Activated B cell treated with CpG ODN at 0.5 μM for 24 hours (primary cell): ENCODE data around the gene MOCS3. TPM values are rescaled to one million over a fixed set of nuclear protein-coding genes. Genes with fewer than 3 reads are reported as not detected.

Source experiments
- ATAC-seq: fragments of 200-7000 bp; cut with Tn5 transposase; one replicate; pipeline ENCODE4 v1.10.0; 2021; ENCODE audit warnings: low read depth, mild to moderate bottlenecking, moderate library complexity
- CTCF ChIA-PET: fragments of 350-600 bp; sonication (Branson Sonifier 250); formaldehyde crosslinking; loops from one replicate; lab custom pipeline; 2021; ENCODE audit warnings: antibody characterized with exemption; lab: Charles Lee
- POLR2A ChIA-PET: fragments of 350-600 bp; sonication (Branson Sonifier 250); formaldehyde crosslinking; loops from one replicate; lab custom pipeline; 2021; ENCODE audit warnings: antibody characterized with exemption; lab: Charles Lee
- DNase-seq: peaks from one replicate; pipeline ENCODE4 v3.0.0; 2022
- H3K27ac Mint-ChIP-seq: one replicate; pipeline ENCODE4 v1.8.0; 2020; ENCODE audit warnings: mixed read lengths
- H3K27me3 Mint-ChIP-seq: one replicate; pipeline ENCODE4 v1.8.0; 2021; ENCODE audit warnings: mixed read lengths
- H3K36me3 Mint-ChIP-seq: one replicate; pipeline ENCODE4 v1.8.0; 2021; ENCODE audit warnings: low read depth, mixed read lengths
- H3K4me1 Mint-ChIP-seq: one replicate; pipeline ENCODE4 v1.8.0; 2021; ENCODE audit warnings: mixed read lengths
- H3K4me3 Mint-ChIP-seq: one replicate; pipeline ENCODE4 v1.8.0; 2020; ENCODE audit warnings: mild to moderate bottlenecking, mixed read lengths
- H3K9me3 Mint-ChIP-seq: one replicate; pipeline ENCODE4 v1.8.0; 2020; ENCODE audit warnings: mixed read lengths
- CTCF ChIP-seq: fragments of 200-600 bp; IDR thresholded peaks from one replicate; pipeline ENCODE4 v1.8.0; 2022; ENCODE audit warnings: antibody characterized with exemption, mild to moderate bottlenecking
- intact Hi-C: fragments of 100-400 bp; cut with micrococcal nuclease; formaldehyde crosslinking; loops from one replicate; pipeline ENCODE4 v1.15.1; 2024
- total RNA-seq: library from RNA; stranded (reverse); gene quantifications from 2 replicates; pipeline ENCODE4 v1.2.3, GENCODE V29; 2022

MOCS3 gene
- total RNA-seq, result 7.5 and 8.1 TPM in 2 replicates

GRCh38 chr20:50958615-50959542 is at the start of gene MOCS3:
Gene MOCS3 (plus strand): TSS chr20:50958818. CDS start chr20:50958843, 25 bp downstream.
- intact Hi-C loops, result loop anchor here (1.0 kb wide), 4 partner anchors 28 to 169 kb away; partner anchors contain the start of gene ADNP
- Mint-ChIP-seq H3K4me1 (peaks cover 49% of the 10 kb centered on the region), H3K27me3 (no peaks in the 10 kb centered on the region), H3K4me3 (peak within 1 kb of the TSS; percentile 96), H3K9me3 (no peaks in the 10 kb centered on the region), H3K36me3 (peaks cover 43% of the 10 kb centered on the region), H3K27ac (peak within 1 kb of the TSS; percentile 99)
- CTCF ChIA-PET, result interaction anchor here (1.0 to 2.9 kb wide), 5 partner anchors 23 to 168 kb away, joined by 4 to 26 read pairs (median 12); partner anchors contain the start of genes ADNP and BCAS4
- POLR2A ChIA-PET, result interaction anchor here (0.6 to 3.1 kb wide), 22 partner anchors 11 to 1044 kb away, joined by 3 to 126 read pairs (median 4); partner anchors contain the start of genes ADNP, BCAS4 and NFATC2
- peak; percentile 81 for ATAC-seq
- TF ChIP-seq CTCF, result no peak
- DNase-seq, result peak; percentile 61

GRCh38 chr20:50909413-50909812 is 49.2 kb upstream of the MOCS3 start:
- ATAC-seq, result peak; percentile 28
- DNase-seq, result no peak
- Mint-ChIP-seq H3K36me3 (peaks cover 37% of the 10 kb centered on the region), H3K27me3 (no peaks in the 10 kb centered on the region), H3K4me1 (peaks cover 66% of the 10 kb centered on the region), H3K4me3 (peak overlapping the region; percentile 9), H3K27ac (no peak overlapping the region), H3K9me3 (no peaks in the 10 kb centered on the region)
- intact Hi-C loops, result no loop called here
- no peak for TF ChIP-seq CTCF
- CTCF ChIA-PET, result interaction anchor here (1.8 to 2.0 kb wide), 2 partner anchors 20 to 115 kb away, joined by 9 read pairs; partner anchors contain the start of gene BCAS4
- POLR2A ChIA-PET, result interaction anchor here (0.7 kb wide), 1 partner anchor 72 kb away, joined by 13 read pairs; no protein-coding TSS in a partner anchor

- CTCF ChIA-PET, result interaction anchor here (1.4 kb wide), 1 partner anchor 20 kb away, joined by 3 read pairs; the partner anchor contains the start of gene ADNP
- no peak for DNase-seq
- intact Hi-C loops, result no loop called here
Measured at GRCh38 chr20:50911030-50911429, 47.6 kb upstream of the MOCS3 start.

GRCh38 chr20:50911716-50912115 is 46.9 kb upstream of the MOCS3 start:
- ChIA-PET CTCF (interaction anchor here (0.7 to 1.4 kb wide), 4 partner anchors 17 to 121 kb away, joined by 3 to 4 read pairs (median 3); partner anchors contain the start of genes ADNP and BCAS4), POLR2A (interaction anchor here (0.6 to 2.6 kb wide), 8 partner anchors 9 to 120 kb away, joined by 3 to 8 read pairs (median 4); partner anchors contain the start of genes ADNP, BCAS4, DPM1 and MOCS3)
- no peaks in the 10 kb centered on the region for H3K27me3 Mint-ChIP-seq
- intact Hi-C loops, result no loop called here
- peak overlapping the region; percentile 9 for H3K4me3 Mint-ChIP-seq
- DNase-seq, result no peak
- peak overlapping the region; percentile 74 for H3K27ac Mint-ChIP-seq
- TF ChIP-seq CTCF, result no peak
- peak; percentile 37 for ATAC-seq
- peaks cover 44% of the 10 kb centered on the region for H3K36me3 Mint-ChIP-seq
- no peaks in the 10 kb centered on the region for H3K9me3 Mint-ChIP-seq
- H3K4me1 Mint-ChIP-seq, result peaks cover 69% of the 10 kb centered on the region

More at GRCh38 chr20:50911030-50911429, 47.6 kb upstream of the MOCS3 start:
- H3K9me3 Mint-ChIP-seq, result no peaks in the 10 kb centered on the region
- H3K27me3 Mint-ChIP-seq, result no peaks in the 10 kb centered on the region
- POLR2A ChIA-PET, result interaction anchor here (1.6 to 2.6 kb wide), 2 partner anchors 20 to 117 kb away, joined by 5 to 8 read pairs; partner anchors contain the start of genes ADNP and BCAS4
- no peak for ATAC-seq
- no peak overlapping the region for H3K4me3 Mint-ChIP-seq
- H3K4me1 Mint-ChIP-seq, result peaks cover 66% of the 10 kb centered on the region
- peak overlapping the region; percentile 68 for H3K27ac Mint-ChIP-seq
- TF ChIP-seq CTCF, result no peak
- peaks cover 40% of the 10 kb centered on the region for H3K36me3 Mint-ChIP-seq
